Left ventricle myocardium inferior (tissue), 1 donor: ENCODE measurements around the gene HOXB6. TPM values are rescaled to one million over a fixed set of nuclear protein-coding genes. Genes with fewer than 3 reads are reported as not detected.

Source experiments
- DNase-seq: peaks from one replicate; pipeline ENCODE4 v3.0.0-alpha.2; 2020
- H3K27ac ChIP-seq: fragments of 200-600 bp; replicated peaks from 2 replicates; pipeline ENCODE4 v1.8.0; 2021
- H3K27me3 ChIP-seq: fragments of 200-600 bp; 2 replicates; pipeline ENCODE4 v1.8.0; 2021; ENCODE audit warnings: low read depth
- H3K36me3 ChIP-seq: fragments of 200-600 bp; 2 replicates; pipeline ENCODE4 v1.8.0; 2021
- H3K4me1 ChIP-seq: fragments of 200-600 bp; 2 replicates; pipeline ENCODE4 v1.8.0; 2021
- H3K4me3 ChIP-seq: fragments of 200-600 bp; 2 replicates; pipeline ENCODE4 v1.8.0; 2021; ENCODE audit warnings: mild to moderate bottlenecking, moderate library complexity
- H3K9me3 ChIP-seq: fragments of 200-600 bp; replicated peaks from 2 replicates; pipeline ENCODE4 v1.8.0; 2021
- CTCF ChIP-seq: fragments of 200-600 bp; IDR thresholded peaks from 2 replicates; pipeline ENCODE4 v1.8.0; 2021; ENCODE audit warnings: antibody characterized with exemption, mild to moderate bottlenecking, borderline replicate concordance
- intact Hi-C: fragments of 100-400 bp; cut with micrococcal nuclease; formaldehyde crosslinking; loops from one replicate; pipeline ENCODE4 v1.11.0; 2022
- total RNA-seq: library from RNA; stranded (reverse); fragmentation: NEBNext Ultra II Directional; extraction: Animal tissue kit (Norgen Biotek cat#: 25700); gene quantifications from one replicate; pipeline ENCODE4 v1.2.1, GENCODE V29; 2021
- donor health status: DM: no; HTN: yes; CAD: no; lungs with severe emphysema.

HOXB6 gene
- total RNA-seq, 1 donor from 2014 or later = 0.66 TPM

DNA sequence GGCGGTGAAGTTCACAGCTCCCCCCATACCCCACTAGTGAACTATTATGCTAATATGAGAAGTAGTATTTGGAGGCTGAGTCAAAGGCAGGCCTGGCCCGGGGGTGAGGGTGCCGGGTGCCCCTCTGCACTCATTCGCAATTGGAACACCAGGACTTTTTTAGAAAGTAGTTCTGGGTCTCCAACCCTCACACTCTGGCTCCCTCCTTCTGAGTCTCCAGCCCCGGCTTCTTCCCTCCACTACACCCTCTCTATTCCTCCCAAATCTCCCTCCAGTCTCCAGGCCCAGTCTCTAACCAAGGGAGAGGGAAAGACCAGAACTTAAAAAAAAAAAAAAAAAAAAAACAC is 48.6 kb downstream of the HOXB6 start:
- no peaks in the 10 kb centered on the region for H3K36me3 ChIP-seq
- no peak overlapping the region for H3K27ac ChIP-seq
- no peaks in the 10 kb centered on the region for H3K9me3 ChIP-seq
- peaks cover 19% of the 10 kb centered on the region for H3K4me1 ChIP-seq
- peaks cover 99% of the 10 kb centered on the region for H3K27me3 ChIP-seq
- no peak overlapping the region for H3K4me3 ChIP-seq
- intact Hi-C loops = no loop called here
- TF ChIP-seq CTCF = no peak
- no peak for DNase-seq

DNA sequence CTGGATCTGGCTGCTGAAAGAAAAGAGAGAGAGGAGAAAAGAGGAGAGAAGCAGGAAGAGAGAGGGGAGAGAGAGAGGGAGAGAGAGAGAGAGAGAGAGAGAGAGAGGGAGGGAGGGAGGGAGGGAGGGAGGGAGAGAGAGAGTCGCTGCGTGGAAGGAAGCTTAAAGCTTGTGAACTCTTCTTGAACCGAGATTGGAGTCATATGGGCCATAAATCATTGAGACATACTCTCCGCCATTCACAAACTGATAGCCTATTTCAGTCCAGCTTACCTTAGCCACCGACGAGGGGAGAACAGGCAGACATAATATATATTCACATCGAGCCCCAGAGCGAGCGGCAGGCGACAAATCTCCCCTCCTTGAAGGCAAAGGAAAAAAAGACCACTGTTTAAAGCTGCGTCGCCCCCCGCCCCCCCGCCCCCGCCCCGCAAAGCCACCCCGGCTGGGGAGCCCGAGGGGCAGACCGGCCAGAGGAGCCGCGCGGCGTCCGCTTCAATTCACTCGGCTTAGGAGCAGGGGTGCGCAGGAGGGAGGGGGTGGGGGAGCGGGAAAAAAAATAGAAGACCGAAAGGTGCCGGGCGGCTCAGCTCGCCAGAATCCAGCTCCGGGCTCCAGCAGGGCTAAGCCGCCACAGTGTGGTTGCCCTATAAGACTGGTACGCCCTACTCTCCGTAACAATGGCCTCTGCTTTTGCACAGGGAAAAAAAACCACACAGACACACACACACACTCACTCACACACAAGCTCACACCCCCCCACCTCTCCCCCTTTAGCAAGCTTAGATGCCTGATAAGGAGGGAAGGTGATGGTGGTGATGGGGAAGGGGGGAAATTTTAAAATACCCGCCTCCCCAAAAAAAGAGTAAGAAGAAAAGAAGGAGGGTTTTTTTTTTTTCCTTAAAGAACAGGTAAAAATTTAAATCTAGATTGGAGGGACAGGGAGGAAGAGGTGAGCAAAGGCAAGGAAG is 49.2 kb downstream of the HOXB6 start:
- no peak for DNase-seq
- no peaks in the 10 kb centered on the region for H3K36me3 ChIP-seq
- H3K27me3 ChIP-seq = peaks cover 100% of the 10 kb centered on the region
- no peak for TF ChIP-seq CTCF
- peak overlapping the region; percentile 46 for H3K27ac ChIP-seq
- H3K4me3 ChIP-seq = peak overlapping the region; percentile 59
- no peaks in the 10 kb centered on the region for H3K9me3 ChIP-seq
- intact Hi-C loops = no loop called here
- H3K4me1 ChIP-seq = peaks cover 19% of the 10 kb centered on the region

DNA sequence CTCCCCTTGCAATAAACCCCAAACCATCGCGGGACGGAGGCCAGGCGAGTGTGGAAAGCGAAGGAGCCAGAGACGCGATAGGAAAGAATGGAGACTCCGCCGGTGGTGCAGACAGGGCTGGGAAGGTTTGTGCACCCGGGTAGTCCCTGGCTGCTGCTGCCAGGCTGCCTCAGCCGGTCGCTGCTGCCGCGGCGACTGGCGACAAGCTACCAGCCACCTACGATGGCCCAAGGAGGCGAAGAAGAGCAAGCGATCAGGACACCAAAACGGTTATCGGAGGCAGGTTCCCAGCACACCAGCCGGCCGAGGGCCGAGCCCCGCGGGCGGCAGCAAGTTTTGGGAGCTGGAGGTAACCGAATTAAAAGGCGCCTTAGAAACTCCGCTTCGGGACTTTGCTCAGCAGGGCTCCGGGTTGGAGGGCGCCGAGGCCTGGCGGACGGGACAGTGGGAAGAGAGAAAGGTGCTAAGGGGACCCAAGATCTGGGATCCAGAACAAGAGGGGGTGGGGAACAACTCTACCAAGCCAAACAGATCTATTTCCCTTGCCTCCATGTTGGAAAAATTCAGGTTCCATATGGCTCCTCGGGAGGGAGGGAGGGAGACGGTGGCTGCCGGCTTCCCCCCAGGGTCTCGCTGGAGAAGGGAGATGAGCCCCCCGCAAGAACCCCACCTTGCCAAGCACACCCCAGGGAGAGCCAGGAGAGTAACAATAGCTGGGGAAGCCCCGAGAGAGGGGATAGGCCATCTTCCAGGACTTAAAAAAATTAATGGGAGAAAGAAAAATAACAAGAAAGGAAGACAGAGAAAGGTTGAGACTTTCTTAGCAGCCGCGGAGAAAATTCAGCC is 50.2 kb downstream of the HOXB6 start:
- TF ChIP-seq CTCF = no peak
- DNase-seq = no peak
- Histone ChIP-seq H3K27ac (peak overlapping the region; percentile 46), H3K4me1 (peaks cover 19% of the 10 kb centered on the region), H3K4me3 (peak overlapping the region; percentile 59), H3K9me3 (no peaks in the 10 kb centered on the region), H3K27me3 (peaks cover 100% of the 10 kb centered on the region), H3K36me3 (no peaks in the 10 kb centered on the region)
- intact Hi-C loops = no loop called here

- Histone ChIP-seq H3K27ac (peak overlapping the region; percentile 46), H3K4me3 (peak overlapping the region; percentile 59), H3K27me3 (peaks cover 100% of the 10 kb centered on the region), H3K9me3 (no peaks in the 10 kb centered on the region), H3K4me1 (peaks cover 19% of the 10 kb centered on the region), H3K36me3 (no peaks in the 10 kb centered on the region)
- TF ChIP-seq CTCF = no peak
- intact Hi-C loops = no loop called here
- no peak for DNase-seq
Measured at GRCh38 chr17:48553826-48554225, 51.0 kb downstream of the HOXB6 start.

GRCh38 chr17:48553190-48553547 is 51.6 kb downstream of the HOXB6 start:
- intact Hi-C loops = no loop called here
- H3K36me3 ChIP-seq = no peaks in the 10 kb centered on the region
- H3K27ac ChIP-seq = no peak overlapping the region
- peaks cover 100% of the 10 kb centered on the region for H3K27me3 ChIP-seq
- H3K4me1 ChIP-seq = peaks cover 19% of the 10 kb centered on the region
- TF ChIP-seq CTCF = no peak
- no peak for DNase-seq
- H3K4me3 ChIP-seq = no peak overlapping the region
- H3K9me3 ChIP-seq = no peaks in the 10 kb centered on the region
